PFSK-1 (cell line): ENCODE data around the gene ENPP1.

Source experiments
- FOXP2 ChIP-seq: optimal IDR thresholded peaks from 2 replicates; pipeline ENCODE3; 2011; ENCODE audit warnings: borderline replicate concordance, control low read depth, inconsistent platforms; ENCODE audit not compliant: insufficient read depth; ENCODE audit errors: extremely low read length, extremely low read depth
- POLR2AphosphoS5 ChIP-seq: IDR thresholded peaks from 2 replicates; pipeline ENCODE4 v1.6.1; 2012; ENCODE audit warnings: low read depth, mild to moderate bottlenecking, control low read depth, low read length, moderate library complexity
- SIN3A ChIP-seq: IDR thresholded peaks from 2 replicates; pipeline ENCODE4 v1.6.1; 2012; ENCODE audit warnings: mild to moderate bottlenecking, low read length, moderate library complexity, borderline replicate concordance; ENCODE audit not compliant: insufficient read depth
- TAF1 ChIP-seq: IDR thresholded peaks from 2 replicates; pipeline ENCODE4 v1.6.1; 2012; ENCODE audit warnings: low read length, control low read depth, borderline replicate concordance; ENCODE audit not compliant: insufficient read depth
- TF ChIP-seq, protein P1 (sequence below), 2 experiments: IDR thresholded peaks; 2 replicates each; pipeline versions ENCODE4 v1.6.1 to v1.8.0; 2011 to 2012; ENCODE audit warnings: low read depth in 2 of 2, low read length in 2 of 2, control low read depth in 1 of 2, inconsistent platforms in 1 of 2, mild to moderate bottlenecking in 1 of 2, moderate library complexity in 1 of 2; ENCODE audit not compliant: insufficient read depth in 1 of 2

The ENPP1 gene

DNA sequence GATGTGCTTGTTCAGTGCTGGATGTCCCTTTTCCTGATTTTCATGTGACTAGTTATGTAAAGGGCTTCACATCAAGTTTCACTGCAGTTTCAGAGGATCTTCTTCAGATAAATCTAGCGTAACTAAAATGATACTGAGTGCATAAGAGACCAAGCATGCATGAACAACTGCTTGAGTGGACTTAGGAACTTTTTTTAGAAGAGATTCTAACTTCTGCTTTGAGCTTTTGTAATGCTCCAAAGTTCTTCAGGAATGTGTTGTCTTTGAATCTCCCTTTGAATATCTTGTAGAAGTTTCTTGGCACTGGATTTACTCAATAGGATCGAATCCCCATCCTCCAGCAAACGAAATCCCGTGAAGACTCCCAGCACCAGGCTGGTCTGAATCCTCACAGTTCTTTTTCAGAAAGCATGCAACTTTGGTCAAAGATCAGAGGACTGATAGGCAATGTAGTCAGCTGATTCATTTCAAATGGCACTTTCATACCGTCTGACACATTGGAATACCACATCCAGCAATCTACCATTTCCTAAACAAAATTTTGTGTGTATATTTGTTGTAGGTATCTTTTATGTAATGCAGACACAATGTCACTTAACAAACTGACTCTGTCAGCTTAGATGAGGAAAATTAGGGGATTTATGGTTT is 33.2 kb downstream of the ENPP1 start:
- TF ChIP-seq FOXP2: no peak
- TF ChIP-seq, protein P1, sequence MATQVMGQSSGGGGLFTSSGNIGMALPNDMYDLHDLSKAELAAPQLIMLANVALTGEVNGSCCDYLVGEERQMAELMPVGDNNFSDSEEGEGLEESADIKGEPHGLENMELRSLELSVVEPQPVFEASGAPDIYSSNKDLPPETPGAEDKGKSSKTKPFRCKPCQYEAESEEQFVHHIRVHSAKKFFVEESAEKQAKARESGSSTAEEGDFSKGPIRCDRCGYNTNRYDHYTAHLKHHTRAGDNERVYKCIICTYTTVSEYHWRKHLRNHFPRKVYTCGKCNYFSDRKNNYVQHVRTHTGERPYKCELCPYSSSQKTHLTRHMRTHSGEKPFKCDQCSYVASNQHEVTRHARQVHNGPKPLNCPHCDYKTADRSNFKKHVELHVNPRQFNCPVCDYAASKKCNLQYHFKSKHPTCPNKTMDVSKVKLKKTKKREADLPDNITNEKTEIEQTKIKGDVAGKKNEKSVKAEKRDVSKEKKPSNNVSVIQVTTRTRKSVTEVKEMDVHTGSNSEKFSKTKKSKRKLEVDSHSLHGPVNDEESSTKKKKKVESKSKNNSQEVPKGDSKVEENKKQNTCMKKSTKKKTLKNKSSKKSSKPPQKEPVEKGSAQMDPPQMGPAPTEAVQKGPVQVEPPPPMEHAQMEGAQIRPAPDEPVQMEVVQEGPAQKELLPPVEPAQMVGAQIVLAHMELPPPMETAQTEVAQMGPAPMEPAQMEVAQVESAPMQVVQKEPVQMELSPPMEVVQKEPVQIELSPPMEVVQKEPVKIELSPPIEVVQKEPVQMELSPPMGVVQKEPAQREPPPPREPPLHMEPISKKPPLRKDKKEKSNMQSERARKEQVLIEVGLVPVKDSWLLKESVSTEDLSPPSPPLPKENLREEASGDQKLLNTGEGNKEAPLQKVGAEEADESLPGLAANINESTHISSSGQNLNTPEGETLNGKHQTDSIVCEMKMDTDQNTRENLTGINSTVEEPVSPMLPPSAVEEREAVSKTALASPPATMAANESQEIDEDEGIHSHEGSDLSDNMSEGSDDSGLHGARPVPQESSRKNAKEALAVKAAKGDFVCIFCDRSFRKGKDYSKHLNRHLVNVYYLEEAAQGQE (IDR thresholded peaks at IDR 0.05; ENCODE audit: insufficient read depth in 1 of 2, low read depth in 2 of 2, low read length in 2 of 2): no peak
- no peak for TF ChIP-seq TAF1
- no peak for TF ChIP-seq POLR2AphosphoS5
- TF ChIP-seq SIN3A: no peak

DNA sequence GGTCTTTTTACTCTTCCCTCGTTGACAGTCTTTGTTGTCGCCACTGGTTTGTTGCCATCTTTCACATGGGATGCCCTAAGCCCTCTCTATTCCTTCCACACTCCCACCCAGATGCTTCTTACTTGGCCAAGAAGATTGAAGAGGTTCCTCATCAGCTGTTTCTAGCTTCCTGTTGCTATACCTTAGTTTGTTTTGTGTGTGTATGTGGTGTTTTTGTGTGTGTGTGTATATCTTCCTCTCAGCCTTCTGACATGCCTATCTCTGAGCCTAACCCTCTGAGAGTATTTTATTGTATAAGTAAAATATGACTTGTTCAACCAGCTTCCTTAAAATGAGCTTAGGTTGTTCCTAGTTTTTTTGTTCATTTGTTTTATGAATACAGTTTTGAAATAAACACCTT is 35.9 kb downstream of the ENPP1 start:
- no peak for TF ChIP-seq SIN3A
- no peak for TF ChIP-seq POLR2AphosphoS5
- TF ChIP-seq FOXP2: no peak
- TF ChIP-seq, protein P1 (IDR thresholded peaks at IDR 0.05; ENCODE audit: insufficient read depth in 1 of 2, low read depth in 2 of 2, low read length in 2 of 2): no peak
- no peak for TF ChIP-seq TAF1

DNA sequence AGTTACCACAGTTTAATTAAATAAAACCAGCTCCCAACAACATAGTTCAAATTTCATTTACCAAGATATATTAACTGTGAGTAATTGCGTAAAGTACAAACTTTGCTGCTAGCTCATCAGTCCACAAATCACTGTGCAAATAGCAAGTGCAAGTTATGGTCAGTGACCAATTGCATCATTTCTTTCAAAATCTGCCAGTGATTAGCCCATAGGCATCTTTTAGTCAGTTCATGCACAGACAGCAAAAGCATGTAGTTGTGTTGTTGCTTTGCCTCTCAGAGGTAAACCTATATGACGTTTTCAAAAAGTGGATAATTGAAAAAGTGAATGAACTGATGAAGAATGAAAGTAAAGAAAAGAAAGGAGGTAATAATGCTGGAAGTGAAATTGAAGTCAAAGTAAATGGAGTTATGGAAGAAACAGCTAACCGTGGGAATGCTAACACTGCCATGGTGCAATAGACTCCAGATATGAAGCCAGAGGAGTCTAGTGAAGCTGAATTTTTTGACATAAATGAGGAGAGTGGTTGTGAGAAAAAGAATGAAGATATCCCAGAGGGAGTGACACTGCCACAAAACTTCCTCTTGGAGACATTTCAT is 36.5 kb downstream of the ENPP1 start:
- TF ChIP-seq SIN3A (no peak), FOXP2 (no peak), POLR2AphosphoS5 (no peak), TAF1 (no peak)
- TF ChIP-seq, protein P1 (IDR thresholded peaks at IDR 0.05; ENCODE audit: insufficient read depth in 1 of 2, low read depth in 2 of 2, low read length in 2 of 2): no peak

DNA sequence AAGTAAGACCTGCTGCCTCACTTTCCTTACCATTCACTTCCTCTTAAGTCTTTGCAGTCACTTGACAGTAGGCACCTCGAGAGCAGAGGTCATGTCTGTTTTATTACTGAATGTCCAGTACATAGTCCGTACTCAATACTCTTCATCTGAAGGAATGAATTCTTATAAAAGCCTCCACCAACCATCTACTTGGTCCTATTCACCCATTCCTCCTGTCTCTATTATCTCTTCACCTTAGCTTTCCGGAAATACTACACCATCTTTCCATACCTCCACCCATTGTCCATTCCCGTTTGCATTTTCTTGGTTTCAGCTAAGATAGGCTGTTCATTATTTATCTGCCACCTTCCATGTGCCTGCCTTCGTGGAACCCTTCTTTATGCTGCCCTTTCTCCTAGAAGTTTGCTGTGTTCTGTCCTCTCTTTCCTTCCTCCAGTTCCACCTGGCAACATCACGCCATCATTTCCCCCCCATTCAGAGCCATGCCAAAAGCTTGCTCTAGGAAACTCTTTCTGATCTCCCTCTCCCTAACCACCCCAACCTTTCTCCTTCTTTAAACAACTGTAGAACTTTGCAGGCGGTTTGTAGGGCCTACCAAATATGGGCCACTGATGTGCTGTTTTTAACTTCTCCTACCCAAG is 38.3 kb downstream of the ENPP1 start:
- TF ChIP-seq POLR2AphosphoS5 (no peak), TAF1 (no peak), SIN3A (no peak), FOXP2 (no peak)
- TF ChIP-seq, protein P1 (IDR thresholded peaks at IDR 0.05; ENCODE audit: insufficient read depth in 1 of 2, low read depth in 2 of 2, low read length in 2 of 2): no peak
